Uterus (tissue), 2 donors: ENCODE results near the gene MINDY1.

Experiments
- CTCF ChIP-seq, 4 experiments: fragments of 200-600 bp in 2 of 4; fragments of 450-650 bp in 2 of 4; sonication (generic) in 2 of 4; IDR thresholded peaks; one replicate each; pipeline ENCODE4 v1.5.1; 2016 to 2019; ENCODE audit warnings: antibody characterized with exemption in 4 of 4, mild to moderate bottlenecking in 2 of 4, moderate library complexity in 1 of 4
- POLR2A ChIP-seq, 2 donors: fragments of 450-650 bp; IDR thresholded peaks; one replicate each; pipeline ENCODE4 v1.6.1; 2016; ENCODE audit warnings: antibody characterized with exemption in 2 of 2, mild to moderate bottlenecking in 1 of 2, moderate library complexity in 1 of 2

GRCh38 chr1:150957666-150958065 lies 49.0 kb downstream of the MINDY1 start:
- TF ChIP-seq CTCF (IDR thresholded peaks at IDR 0.05) (no peak), POLR2A (IDR thresholded peaks at IDR 0.05) (no peak)
